Measurements from ENCODE around the gene ITPKC. TPM values are rescaled to one million over a fixed set of nuclear protein-coding genes. Genes with fewer than 3 reads are reported as not detected.

The ITPKC gene
- total RNA-seq, 2 experiments from 2014 or later: 5.5 to 6.5 TPM

DNA sequence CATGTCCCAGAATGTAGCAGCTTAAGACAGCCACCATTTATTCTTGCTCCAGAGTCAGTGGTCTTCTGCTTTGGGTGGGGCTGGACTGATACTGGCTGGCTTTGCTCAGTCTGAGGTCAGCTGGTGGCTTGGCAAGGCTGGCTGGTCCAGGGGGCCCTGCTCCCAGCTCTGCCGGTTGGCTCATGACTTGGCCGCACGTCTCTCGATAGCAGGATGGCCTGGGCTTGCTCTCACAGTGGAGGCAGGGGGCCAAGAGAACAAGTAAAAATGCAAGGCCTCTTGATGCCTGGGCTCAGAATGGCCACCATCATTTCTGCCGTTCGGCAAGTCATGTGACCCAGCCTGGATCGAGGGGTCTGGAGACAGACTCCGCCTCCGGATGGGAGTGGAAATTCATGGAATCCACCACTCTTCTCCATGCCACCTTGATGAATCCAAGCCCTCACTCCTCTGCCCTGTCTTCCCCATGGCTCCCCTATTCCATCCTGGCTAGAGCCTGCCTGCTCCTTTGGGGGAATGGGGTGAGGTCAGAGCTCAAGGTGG lies 20.3 kb downstream of the ITPKC start:
- TF ChIP-seq EZH2phosphoT487 (IDR thresholded peaks at IDR 0.05; ENCODE audit: borderline replicate concordance, low read depth, low read length): no peak
- TF ChIP-seq, protein P1, sequence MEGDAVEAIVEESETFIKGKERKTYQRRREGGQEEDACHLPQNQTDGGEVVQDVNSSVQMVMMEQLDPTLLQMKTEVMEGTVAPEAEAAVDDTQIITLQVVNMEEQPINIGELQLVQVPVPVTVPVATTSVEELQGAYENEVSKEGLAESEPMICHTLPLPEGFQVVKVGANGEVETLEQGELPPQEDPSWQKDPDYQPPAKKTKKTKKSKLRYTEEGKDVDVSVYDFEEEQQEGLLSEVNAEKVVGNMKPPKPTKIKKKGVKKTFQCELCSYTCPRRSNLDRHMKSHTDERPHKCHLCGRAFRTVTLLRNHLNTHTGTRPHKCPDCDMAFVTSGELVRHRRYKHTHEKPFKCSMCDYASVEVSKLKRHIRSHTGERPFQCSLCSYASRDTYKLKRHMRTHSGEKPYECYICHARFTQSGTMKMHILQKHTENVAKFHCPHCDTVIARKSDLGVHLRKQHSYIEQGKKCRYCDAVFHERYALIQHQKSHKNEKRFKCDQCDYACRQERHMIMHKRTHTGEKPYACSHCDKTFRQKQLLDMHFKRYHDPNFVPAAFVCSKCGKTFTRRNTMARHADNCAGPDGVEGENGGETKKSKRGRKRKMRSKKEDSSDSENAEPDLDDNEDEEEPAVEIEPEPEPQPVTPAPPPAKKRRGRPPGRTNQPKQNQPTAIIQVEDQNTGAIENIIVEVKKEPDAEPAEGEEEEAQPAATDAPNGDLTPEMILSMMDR (conservative IDR thresholded peaks at IDR 0.05; ENCODE audit: low read length): no peak
- CTCF ChIA-PET (ENCODE audit: unreplicated experiment): no interaction called here
- POLR2A ChIA-PET: interaction anchor here (0.6 kb wide), 1 partner anchor 16 kb away, joined by 3 read pairs; no protein-coding TSS in a partner anchor
- Histone ChIP-seq H3K4me1 (ENCODE audit: insufficient read depth, low read length, poor library complexity, severe bottlenecking) (no peaks in the 10 kb centered on the region), H3K79me2 (ENCODE audit: insufficient read depth, low read depth, low read length) (no peaks in the 10 kb centered on the region), H3K27ac (ENCODE audit: low read depth, low read length, poor library complexity, severe bottlenecking) (no peak overlapping the region), H3K36me3 (ENCODE audit: insufficient read depth, low read length) (0 out of 2 replicates have a peak, but pooled peaks cover 9% of the 10 kb centered on the region), H3K4me2 (ENCODE audit: low read length) (no peak overlapping the region), H3K9me2 (ENCODE audit: insufficient read depth, low read length) (no peaks in the 10 kb centered on the region), H2AFZ (ENCODE audit: low read length) (no peak overlapping the region), H3K9me3 (ENCODE audit: low read length) (no peaks in the 10 kb centered on the region), H3K4me3 (ENCODE audit: low read depth, low read length, poor library complexity, severe bottlenecking) (no peak overlapping the region), H4K20me1 (ENCODE audit: insufficient read depth, low read length) (no peaks in the 10 kb centered on the region)
- intact Hi-C loops (cut with micrococcal nuclease; ENCODE audit: unreplicated experiment): no loop called here
- no peak for DNase-seq (ENCODE audit: low spot score)
- BruUV-seq (replicated peaks): no TSS peak

- CTCF ChIA-PET (ENCODE audit: unreplicated experiment): no interaction called here
- no peak overlapping the region for H3K27ac ChIP-seq (ENCODE audit: low read depth, low read length, poor library complexity, severe bottlenecking)
- intact Hi-C loops (cut with micrococcal nuclease; ENCODE audit: unreplicated experiment): no loop called here
- H3K79me2 ChIP-seq (ENCODE audit: insufficient read depth, low read depth, low read length): no peaks in the 10 kb centered on the region
- H3K4me1 ChIP-seq (ENCODE audit: insufficient read depth, low read length, poor library complexity, severe bottlenecking): no peaks in the 10 kb centered on the region
- no peak overlapping the region for H2AFZ ChIP-seq (ENCODE audit: low read length)
- TF ChIP-seq, protein P1 (conservative IDR thresholded peaks at IDR 0.05; ENCODE audit: low read length): no peak
- TF ChIP-seq EZH2phosphoT487 (IDR thresholded peaks at IDR 0.05; ENCODE audit: borderline replicate concordance, low read depth, low read length): no peak
- no peaks in the 10 kb centered on the region for H3K9me2 ChIP-seq (ENCODE audit: insufficient read depth, low read length)
- no peak overlapping the region for H3K4me3 ChIP-seq (ENCODE audit: low read depth, low read length, poor library complexity, severe bottlenecking)
- H3K9me3 ChIP-seq (ENCODE audit: low read length): no peaks in the 10 kb centered on the region
- DNase-seq (ENCODE audit: low spot score): no peak
- H3K36me3 ChIP-seq (ENCODE audit: insufficient read depth, low read length): 0 out of 2 replicates have a peak, but pooled peaks cover 14% of the 10 kb centered on the region
- BruUV-seq (replicated peaks): no TSS peak
- no peak overlapping the region for H3K4me2 ChIP-seq (ENCODE audit: low read length)
- H4K20me1 ChIP-seq (ENCODE audit: insufficient read depth, low read length): no peaks in the 10 kb centered on the region
- POLR2A ChIA-PET: no interaction called here
Observed at GRCh38 chr19:40739030-40739839, 22.3 kb downstream of the ITPKC start.
